NCI-H82 treated with DMSO at 0.1 percent for 48 hours (cell line): Measurements from ENCODE around the gene KDELR1.

Experiments
- DNase-seq: peaks from one replicate; lab custom pipeline; 2025; ENCODE audit not compliant: unreplicated experiment; lab: John Stamatoyannopoulos, UW

KDELR1 gene

DNA sequence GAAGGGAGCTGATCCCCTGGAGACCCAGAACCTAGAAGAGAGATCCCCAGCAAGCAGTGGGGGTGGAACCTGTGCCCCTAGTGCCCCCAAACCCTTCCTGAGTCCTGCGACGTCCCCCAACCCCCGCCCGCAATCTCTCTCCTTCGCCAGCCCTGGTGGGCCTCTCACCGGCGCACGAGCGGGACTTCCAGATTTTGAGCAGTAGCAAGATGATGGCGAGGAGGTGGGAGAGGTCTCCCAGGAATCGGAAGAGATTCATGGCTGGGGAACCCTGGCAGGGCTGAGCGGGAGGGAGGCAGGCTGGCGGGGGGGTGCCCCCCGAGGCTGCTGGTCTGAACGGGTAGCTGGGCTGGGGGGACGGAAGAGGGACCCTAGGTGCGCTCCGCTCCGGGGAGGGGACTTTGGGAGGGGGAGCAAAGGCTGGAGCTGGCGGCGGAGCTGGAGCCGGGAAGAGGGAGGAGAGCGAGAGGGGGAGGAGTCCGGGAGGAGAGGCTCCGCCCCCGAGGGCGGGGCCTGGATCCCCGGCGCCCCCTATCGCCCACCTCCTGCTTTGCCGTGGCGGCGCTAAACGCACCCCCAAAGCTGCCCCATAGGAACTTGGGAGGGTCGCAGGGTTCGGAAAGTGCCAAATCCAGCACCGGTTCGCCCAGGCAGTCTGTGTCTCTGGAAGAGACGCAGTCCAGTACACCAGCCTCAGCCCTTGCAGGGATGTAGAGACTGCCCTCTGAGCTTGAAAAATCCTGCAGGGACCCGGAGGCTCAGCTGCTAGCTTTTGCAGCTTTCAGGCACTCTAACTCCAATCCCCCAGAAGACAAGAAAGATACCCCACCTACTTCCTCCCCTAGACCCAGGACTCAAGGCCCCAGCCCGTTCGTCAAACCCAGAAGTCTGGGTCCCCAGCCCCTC, at the start of gene KDELR1:
Gene KDELR1 (minus strand): TSS at position 452 of the 906 bp plus-strand sequence. CDS start 193 bp downstream, at position 259.
- DNase-seq = peak; percentile 49

DNA sequence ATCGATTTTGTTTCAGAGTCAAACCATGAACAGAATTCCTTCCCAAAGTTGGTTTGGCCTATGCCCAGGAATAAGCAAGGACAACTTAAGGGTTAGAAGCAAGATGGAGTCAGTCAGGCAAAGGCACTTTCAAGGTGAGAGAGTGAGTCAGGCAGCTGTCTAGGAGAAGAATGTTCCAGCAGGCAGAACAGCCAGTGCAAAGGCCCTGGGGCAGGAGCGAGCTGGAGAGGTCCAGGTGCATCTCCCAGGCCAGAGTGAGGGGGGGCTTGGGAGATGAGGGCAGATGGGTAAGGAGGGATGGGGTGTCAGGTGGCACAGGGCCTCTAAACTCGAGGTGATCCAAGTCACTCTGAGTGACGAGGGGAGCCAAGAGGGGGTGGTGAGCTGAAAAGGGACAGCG, 45.2 kb upstream of the KDELR1 start:
- DNase-seq = no peak

DNA sequence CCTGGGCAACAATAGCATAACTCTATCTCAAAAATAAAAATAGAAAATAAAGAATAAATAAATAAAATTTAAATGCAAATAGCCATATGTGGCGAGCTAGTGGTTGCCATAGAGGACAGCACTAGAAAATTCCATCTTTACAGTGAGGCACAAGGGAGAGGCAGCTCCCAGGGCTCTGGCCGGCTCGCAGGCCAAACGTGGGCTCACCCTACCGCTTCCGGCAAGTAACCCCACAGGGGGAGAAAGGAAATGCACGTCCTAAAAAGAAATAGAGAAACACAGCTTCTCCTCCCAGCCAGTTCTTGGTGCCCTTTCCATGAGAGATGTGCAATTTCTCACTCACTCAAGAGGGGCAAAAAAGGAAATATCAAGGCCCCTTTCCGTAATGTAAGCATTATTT, 42.0 kb upstream of the KDELR1 start:
- no peak for DNase-seq

DNA sequence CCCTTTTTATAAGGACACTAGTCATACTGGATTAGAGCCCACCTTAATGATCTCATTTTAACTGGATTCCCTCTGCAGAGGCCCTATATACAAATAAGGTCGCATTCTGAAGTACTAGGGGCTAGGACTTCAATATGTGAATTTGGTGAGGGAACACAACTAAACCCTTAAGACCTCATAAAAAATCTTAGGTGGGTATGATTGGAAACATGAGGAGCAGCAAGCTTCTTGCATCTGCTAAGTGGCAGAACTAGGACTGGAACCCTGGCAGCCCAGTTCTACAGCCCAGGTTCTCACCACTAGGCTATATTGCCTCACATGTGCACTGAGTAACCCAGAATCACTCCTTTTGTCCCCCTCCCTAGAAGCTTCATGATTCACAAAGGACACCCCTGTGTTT, 37.3 kb upstream of the KDELR1 start:
- no peak for DNase-seq

DNA sequence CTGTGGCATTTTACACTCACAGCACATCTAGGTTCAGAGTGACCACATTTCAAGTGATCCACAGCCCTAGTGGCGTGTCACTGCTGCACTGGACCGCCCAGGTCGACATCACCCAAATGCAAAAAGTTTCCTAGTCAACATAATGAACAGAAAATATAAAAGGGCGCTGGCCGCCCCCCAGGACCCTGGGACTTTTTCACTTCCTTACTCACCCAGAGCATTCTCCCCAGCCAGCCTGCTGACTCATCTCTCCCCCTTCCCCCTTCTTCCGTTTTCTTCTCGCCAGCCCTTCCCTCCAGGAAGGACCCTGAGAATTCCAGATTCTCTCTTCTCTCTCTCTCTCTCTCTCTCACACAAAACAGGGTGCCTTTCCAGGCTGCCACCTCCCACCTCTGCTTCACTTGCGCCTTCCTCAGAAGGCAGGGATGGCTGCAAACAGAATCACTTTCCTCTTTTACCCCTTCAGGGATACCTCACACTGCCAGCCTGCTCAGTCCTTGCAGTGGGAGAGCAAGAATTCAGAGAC, 33.4 kb upstream of the KDELR1 start:
- DNase-seq = no peak

DNA sequence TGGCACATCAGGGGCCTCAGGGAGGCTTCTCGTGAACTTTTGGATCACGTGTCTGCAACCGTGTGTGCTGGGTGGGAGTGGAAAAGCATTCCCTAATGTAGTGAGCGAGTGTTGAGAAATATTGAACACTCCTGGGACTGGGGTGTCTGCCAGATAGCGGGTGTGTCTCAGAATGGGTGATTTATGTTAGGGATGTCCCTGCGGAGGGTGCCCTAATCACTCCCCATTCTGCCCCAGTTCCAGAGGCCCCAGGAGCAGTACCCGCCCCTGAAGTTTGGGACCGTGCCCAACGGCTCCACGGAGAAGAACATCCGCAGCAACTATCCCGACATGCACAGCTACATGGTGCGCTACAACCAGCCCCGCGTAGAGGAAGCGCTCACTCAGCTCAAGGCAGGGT, 30.2 kb upstream of the KDELR1 start:
- DNase-seq = no peak

DNA sequence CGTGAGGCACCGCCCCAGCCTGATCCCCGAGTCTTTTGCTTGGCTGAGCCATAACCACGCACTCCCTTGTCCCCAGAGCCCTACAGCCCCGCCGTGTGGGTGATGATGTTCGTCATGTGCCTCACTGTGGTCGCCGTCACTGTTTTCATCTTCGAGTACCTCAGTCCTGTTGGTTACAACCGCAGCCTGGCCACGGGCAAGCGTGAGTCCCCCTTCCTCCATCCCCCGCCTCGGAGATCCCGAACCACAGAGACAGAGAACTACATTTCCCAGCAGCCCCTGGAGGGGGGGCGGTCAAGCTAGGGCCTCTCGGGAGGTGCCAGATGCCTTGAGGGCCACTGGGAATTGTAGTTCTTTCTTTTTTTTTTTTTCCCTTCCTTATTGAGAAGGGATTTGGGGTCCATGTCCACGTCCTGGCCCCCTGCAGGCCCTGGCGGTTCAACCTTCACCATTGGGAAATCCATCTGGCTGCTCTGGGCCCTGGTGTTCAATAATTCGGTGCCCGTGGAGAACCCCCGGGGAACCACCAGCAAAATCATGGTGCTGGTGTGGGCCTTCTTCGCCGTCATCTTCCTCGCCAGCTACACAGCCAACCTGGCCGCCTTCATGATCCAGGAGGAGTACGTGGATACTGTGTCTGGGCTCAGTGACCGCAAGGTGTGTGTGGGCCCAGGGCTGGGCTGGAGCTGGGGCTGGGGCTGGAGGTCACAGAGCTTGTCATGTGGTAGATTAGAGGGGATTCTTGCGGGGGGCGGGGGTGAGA, 28.0 kb upstream of the KDELR1 start:
- no peak for DNase-seq

DNA sequence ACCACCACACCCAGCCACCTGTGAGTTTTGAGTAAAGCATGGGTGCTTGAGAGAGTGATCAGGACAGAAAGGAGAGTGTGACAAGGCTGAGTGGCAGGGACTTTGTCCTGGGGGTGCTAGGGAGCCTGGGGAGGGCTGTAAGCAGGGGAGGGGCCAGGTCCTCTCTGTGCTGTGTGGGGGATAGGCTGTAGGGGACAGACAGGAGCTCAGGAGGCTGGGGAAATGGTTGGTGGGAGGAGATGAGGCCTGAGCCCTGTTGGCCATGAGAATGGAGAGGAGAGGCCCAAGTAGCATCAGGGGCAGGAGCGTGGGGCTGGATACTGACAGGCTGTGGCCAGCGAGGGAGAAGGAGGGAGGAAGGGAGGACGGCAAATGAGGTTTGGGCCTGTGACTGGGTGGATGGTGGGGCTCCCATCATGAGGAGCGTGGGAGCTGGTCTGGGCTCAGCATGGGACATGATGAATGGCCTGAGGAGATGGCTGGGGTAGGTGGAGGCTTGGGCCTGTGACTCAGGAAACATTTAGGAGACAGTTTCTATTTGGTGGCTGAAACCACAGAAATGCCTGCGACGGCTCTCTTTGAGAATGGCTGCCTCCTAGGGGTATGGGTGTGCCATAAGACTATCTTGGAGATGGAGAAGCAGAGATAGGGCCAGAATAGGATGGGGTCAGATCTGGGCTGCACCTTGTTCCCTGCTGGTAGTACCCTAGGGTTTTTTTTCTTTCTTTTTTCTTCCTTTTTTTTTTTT, 27.1 kb upstream of the KDELR1 start:
- no peak for DNase-seq

DNA sequence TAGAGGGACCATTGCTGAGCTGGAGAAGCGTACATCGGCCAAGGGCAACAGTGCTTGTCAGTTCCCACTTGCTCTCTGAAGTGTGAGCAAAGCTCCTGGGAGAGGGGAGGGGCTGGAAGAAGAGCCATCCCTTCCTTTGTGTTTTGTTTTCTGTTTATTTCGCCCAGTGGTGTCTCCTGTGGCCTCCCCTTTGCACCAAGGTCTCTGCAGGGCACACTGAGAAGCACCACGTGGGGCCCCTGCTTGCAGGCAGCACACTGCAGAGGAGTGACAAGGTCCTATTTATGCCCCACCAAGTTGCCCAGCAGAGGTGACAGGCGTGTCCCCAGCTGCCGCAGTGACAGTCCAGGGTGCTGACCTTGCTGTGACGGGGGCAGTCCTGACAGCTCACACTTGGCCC, 26.1 kb upstream of the KDELR1 start:
- DNase-seq = no peak

DNA sequence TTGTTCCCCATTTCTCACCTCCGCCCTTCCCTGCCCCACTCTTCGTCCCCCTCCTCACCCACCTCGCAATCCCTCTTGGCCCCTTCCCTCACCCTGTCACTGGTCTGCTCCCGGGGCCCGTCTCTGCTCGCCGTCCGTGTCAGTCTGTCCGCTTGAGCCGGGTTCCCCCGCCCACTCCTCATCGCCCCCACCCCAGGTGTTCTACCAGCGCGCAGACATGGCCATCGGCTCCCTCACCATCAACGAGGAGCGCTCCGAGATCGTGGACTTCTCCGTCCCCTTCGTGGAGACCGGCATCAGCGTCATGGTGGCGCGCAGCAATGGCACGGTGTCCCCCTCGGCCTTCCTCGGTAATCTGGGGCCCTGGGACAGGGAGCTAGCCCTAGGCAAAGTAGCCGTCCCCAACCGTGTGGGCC, 24.5 kb upstream of the KDELR1 start:
- DNase-seq = no peak

DNA sequence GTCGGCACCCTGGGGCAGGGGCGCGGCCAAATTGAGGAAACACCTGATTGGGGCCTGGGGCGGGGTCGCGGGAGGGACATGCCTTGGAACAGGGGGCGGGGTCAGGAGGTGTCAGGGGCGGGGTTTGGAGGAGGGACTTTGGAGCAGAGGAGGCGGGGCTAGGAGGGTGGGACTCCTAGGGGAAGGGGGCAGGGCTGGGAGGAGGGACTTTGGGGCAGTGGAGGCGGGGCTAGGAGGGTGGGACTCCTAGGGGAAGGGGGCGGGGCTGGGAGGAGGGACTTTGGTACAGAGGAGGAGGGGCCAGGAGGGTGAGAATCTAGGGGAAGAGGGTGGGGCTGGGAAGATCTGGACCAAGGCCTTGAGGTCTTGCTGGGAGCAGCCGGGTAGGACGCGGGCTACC, 24.0 kb upstream of the KDELR1 start:
- DNase-seq = peak; percentile 32

DNA sequence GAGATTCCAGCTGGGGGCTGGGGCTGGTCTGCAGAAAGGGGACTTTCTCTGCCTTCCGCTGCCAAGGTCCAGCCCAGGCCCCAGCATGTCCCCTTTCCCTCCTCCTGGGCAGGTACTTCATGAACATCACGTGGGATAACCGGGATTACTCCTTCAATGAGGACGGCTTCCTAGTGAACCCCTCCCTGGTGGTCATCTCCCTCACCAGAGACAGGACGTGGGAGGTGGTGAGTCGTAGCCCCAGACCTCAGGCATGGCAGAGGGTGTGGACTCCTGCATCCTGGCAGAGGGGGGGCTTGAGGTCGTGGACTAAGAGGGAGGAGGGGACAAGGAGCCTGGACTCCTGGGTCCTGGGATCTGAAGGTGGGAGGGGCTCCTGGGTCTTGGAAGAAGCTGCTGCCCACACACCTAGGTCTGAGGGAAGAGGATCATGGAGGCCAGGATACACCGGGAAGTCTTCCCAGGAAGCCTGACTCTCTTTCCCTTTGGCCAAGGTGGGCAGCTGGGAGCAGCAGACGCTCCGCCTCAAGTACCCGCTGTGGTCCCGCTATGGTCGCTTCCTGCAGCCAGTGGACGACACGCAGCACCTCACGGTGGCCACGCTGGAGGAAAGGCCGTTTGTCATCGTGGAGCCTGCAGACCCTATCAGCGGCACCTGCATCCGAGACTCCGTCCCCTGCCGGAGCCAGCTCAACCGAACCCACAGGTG, 22.7 kb upstream of the KDELR1 start:
- DNase-seq = no peak

DNA sequence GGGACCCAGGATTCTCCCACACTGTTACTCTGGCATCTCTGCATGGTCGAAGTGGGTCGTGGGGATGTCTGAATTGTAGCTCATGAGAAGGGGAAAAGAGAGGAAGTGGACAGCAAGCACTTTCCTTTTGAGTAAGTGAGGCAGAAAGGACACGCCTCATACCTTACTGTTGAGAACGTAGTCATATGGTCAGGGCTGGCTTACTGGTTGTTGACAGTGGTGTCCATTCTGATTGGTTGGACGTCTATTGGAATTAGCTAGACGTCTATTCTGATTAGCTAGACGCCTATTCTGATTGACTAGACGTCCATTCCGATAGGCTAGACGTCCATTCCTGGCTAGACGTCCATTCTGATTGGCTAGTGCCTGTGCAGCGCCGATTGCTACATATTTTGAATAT, 14.5 kb upstream of the KDELR1 start:
- no peak for DNase-seq

DNA sequence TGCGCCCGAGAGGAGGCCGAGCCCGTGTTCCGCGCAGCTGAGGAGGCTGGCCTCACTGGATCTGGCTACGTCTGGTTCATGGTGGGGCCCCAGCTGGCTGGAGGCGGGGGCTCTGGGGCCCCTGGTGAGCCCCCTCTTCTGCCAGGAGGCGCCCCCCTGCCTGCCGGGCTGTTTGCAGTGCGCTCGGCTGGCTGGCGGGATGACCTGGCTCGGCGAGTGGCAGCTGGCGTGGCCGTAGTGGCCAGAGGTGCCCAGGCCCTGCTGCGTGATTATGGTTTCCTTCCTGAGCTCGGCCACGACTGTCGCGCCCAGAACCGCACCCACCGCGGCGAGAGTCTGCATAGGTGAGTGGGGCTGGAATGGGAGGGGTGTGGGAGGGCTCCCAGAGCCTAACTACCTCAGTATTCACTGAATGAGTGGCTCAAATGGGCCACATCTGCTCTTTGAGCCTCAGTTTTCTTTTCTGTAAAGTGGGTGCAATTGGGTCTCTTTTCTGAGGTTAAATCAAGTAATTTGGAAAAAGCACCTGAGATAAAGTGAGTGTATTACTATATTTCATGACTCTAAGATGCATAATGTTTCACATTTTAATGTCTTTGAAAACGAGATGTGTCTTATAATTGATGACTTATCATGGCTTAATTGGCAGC, 13.8 kb upstream of the KDELR1 start:
- DNase-seq = no peak

DNA sequence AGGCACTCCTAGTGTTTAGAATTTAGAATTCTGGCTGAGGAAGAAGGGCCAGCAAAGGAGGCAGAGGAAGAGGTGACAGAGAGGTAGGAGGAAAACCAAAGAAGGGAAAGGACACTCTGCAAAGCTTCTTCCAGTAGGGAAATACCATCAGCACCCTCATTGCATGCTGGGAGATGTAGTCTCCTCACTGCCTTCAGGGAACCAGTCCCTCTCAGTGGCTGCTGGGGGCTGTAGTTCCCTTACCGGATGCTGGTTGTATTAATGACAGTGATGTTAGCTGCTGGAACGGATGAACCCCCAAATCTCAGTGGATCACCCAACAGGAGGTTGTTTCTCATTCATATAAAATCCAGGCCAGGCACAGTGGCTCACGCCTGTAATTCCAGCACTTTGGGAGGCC, 12.3 kb upstream of the KDELR1 start:
- peak; percentile 46 for DNase-seq

DNA sequence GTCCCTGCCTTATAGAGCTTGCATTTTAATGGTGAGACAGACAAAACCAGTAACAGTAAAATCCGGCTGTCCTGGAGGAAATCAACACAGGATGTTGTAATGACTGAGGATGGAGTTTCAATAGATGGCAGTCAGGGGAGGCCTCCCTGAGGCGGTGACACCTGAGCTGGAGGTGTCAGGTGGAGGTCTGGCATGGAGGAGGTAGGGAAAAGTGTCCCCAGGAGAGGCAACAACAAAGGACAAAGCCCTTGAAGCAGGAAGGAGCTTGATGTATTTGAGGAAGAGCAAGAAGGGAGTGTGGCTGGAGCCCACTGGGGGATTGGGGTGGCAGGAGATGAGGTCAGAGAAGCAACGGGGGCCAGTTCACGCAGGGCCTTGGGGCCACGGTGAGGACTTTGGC, 9.9 kb upstream of the KDELR1 start:
- no peak for DNase-seq

DNA sequence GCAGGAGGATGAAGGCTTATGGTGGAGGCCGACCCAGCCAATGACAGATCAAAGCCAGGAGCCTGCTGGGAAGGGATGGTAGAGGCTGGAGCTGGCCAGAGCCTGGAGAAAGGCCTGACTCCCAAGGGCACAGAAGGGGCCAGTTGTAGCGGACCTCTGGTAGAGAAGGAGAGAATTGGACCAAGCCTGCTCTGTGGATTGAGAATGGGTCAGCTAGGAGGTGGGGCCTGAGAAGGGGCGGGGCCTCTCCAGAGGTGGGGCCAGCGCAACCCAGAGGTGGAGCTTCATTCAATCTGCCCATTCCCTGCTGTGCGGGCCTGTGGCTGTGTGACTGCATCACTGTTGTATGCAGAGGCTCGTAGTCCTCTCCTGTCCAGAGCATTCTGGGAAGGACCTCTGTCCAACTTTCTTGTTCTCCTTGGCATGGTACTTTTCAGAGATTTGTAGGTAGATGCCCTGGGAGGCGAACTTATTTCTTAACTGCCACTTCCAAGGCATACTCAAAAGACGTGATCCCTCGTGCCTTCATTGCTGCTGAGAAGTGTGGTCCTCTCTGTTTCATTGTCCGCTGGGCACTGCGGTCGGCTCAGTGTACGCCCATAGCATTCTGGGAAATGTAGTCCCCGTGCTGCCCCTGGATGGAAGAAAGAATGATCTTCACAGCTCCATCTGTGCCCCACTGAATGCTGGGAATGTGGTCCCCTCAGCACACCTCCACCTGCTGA, 8.8 kb upstream of the KDELR1 start:
- DNase-seq = no peak

DNA sequence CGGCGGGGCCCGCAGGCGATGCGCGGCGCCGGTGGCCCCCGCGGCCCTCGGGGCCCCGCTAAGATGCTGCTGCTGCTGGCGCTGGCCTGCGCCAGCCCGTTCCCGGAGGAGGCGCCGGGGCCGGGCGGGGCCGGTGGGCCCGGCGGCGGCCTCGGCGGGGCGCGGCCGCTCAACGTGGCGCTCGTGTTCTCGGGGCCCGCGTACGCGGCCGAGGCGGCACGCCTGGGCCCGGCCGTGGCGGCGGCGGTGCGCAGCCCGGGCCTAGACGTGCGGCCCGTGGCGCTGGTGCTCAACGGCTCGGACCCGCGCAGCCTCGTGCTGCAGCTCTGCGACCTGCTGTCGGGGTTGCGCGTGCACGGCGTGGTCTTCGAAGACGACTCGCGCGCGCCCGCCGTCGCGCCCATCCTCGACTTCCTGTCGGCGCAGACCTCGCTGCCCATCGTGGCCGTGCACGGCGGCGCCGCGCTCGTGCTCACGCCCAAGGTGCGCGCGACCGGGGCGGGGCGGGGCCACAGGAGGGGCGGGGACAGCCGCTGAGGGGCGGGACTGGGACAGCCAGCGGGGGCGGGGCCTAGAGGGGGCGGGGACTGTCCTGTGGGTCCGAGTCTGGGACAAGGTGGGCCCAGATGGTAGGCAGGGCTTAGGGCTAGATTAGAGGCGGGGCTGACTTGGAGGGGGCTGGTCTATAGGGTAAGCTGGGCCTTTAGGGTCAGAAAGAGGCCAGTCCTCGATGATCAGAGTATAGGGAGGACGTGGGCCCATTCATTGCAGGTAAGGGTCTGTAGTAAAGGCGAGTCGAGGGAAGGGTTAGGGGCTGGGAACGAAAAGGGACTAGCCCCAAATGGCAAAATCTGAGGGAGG, 7.3 kb upstream of the KDELR1 start:
- DNase-seq = peak; percentile 90

DNA sequence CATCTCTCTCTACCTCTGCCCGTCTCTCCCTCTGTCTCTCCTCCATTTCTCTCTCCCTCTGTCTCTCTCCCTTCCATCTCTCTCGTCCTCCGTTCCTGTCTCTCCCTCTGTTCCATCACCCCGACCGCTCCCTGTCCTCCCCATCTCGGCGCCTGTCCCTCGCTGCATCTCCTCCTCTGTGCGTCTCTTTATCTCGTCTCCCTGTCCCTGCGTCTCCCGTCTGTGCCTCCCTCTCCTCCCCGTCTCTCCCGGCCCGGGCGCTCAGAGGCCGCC, 6.7 kb upstream of the KDELR1 start:
- no peak for DNase-seq
